MM.1S (cell line): Measurements from ENCODE around the gene SEC24C.

Experiments used
- DNase-seq: peaks from one replicate; pipeline ENCODE4 v3.0.0-alpha.2; 2015
- H2AFZ ChIP-seq: fragments of 300-600 bp; sonication (generic); 2 replicates; pipeline ENCODE4 v1.6.0; 2016; ENCODE audit warnings: antibody characterized with exemption, low read length
- H3F3A ChIP-seq: fragments of 300-600 bp; sonication (generic); 2 replicates; pipeline ENCODE4 v1.6.1; 2016; ENCODE audit warnings: mild to moderate bottlenecking, antibody characterized with exemption, low read length, moderate library complexity, mixed read lengths; ENCODE audit not compliant: insufficient read depth
- H3K27ac ChIP-seq: fragments of 300-600 bp; sonication (generic); 2 replicates; pipeline ENCODE4 v1.5.1; 2016; ENCODE audit warnings: mild to moderate bottlenecking, low read length
- H3K27me3 ChIP-seq: fragments of 300-600 bp; sonication (generic); replicated peaks from 2 replicates; pipeline ENCODE4 v1.6.0; 2016; ENCODE audit warnings: low read length; ENCODE audit not compliant: insufficient read depth
- H3K36me3 ChIP-seq: fragments of 300-600 bp; sonication (generic); replicated peaks from 2 replicates; pipeline ENCODE4 v1.6.1; 2016; ENCODE audit warnings: mild to moderate bottlenecking, low read length, mixed read lengths; ENCODE audit not compliant: insufficient read depth
- H3K4me1 ChIP-seq: fragments of 300-600 bp; sonication (generic); 2 replicates; pipeline ENCODE4 v1.6.1; 2016; ENCODE audit warnings: low read length, mixed read lengths
- H3K4me2 ChIP-seq: fragments of 300-600 bp; sonication (generic); 2 replicates; pipeline ENCODE4 v1.6.0; 2016; ENCODE audit warnings: low read depth, low read length
- H3K4me3 ChIP-seq: fragments of 300-600 bp; sonication (generic); 2 replicates; pipeline ENCODE4 v1.5.1; 2016; ENCODE audit warnings: low read length, mixed read lengths
- H3K79me2 ChIP-seq: fragments of 300-600 bp; sonication (generic); 2 replicates; pipeline ENCODE4 v1.6.1; 2016; ENCODE audit warnings: mixed run types, low read length, mixed read lengths
- H3K9ac ChIP-seq: fragments of 300-600 bp; sonication (generic); 2 replicates; pipeline ENCODE4 v1.6.1; 2016; ENCODE audit warnings: low read length, mixed read lengths
- H3K9me2 ChIP-seq: fragments of 300-600 bp; sonication (generic); replicated peaks from 2 replicates; pipeline ENCODE4 v1.6.1; 2016; ENCODE audit warnings: mild to moderate bottlenecking, low read length, mixed read lengths; ENCODE audit not compliant: insufficient read depth
- H3K9me3 ChIP-seq: fragments of 300-600 bp; sonication (generic); replicated peaks from 2 replicates; pipeline ENCODE4 v1.6.1; 2016; ENCODE audit warnings: mild to moderate bottlenecking, low read length, mixed read lengths; ENCODE audit not compliant: insufficient read depth
- H4K20me1 ChIP-seq: fragments of 300-600 bp; sonication (generic); 2 replicates; pipeline ENCODE4 v1.6.1; 2016; ENCODE audit warnings: mild to moderate bottlenecking, low read length, moderate library complexity, mixed read lengths; ENCODE audit not compliant: insufficient read depth
- EZH2 ChIP-seq: fragments of 300-600 bp; sonication (generic); optimal IDR thresholded peaks from 2 replicates; pipeline ENCODE3; 2017; ENCODE audit warnings: low read depth, mild to moderate bottlenecking, antibody characterized with exemption, low read length, mixed read lengths
- EZH2phosphoT487 ChIP-seq: fragments of 300-600 bp; sonication (generic); IDR thresholded peaks from 2 replicates; pipeline ENCODE4 v1.6.1; 2018; ENCODE audit warnings: antibody characterized with exemption, low read length
- TF ChIP-seq, protein P1 (sequence below): fragments of 300-600 bp; sonication (generic); IDR thresholded peaks from 2 replicates; pipeline ENCODE4 v1.5.1; 2016; ENCODE audit warnings: antibody characterized with exemption, low read length, mixed read lengths

Gene SEC24C

DNA sequence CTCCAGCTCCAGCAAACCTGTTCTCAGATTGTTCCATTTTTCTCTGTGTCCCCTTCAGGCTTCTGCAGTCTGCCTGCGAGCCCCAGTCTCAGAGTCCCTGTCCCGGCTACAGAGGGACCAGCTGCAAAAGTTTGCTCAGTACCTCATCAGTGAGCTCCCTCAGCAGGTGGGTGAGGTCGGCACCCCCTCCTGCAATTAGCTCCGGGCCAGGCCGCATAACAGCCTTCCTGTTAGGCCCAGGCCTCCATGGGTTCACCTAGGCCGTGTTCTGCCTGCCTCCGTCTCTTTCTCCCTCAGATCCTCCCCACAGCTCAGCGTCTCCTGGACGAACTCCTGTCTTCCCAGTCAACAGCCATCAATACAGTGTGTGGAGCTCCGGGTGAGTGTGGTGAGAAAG is 45.5 kb downstream of the SEC24C start:
- H3K79me2 ChIP-seq, result peaks cover 27% of the 10 kb centered on the region
- H2AFZ ChIP-seq, result no peak overlapping the region
- TF ChIP-seq, protein P1, sequence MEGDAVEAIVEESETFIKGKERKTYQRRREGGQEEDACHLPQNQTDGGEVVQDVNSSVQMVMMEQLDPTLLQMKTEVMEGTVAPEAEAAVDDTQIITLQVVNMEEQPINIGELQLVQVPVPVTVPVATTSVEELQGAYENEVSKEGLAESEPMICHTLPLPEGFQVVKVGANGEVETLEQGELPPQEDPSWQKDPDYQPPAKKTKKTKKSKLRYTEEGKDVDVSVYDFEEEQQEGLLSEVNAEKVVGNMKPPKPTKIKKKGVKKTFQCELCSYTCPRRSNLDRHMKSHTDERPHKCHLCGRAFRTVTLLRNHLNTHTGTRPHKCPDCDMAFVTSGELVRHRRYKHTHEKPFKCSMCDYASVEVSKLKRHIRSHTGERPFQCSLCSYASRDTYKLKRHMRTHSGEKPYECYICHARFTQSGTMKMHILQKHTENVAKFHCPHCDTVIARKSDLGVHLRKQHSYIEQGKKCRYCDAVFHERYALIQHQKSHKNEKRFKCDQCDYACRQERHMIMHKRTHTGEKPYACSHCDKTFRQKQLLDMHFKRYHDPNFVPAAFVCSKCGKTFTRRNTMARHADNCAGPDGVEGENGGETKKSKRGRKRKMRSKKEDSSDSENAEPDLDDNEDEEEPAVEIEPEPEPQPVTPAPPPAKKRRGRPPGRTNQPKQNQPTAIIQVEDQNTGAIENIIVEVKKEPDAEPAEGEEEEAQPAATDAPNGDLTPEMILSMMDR, result no peak
- TF ChIP-seq EZH2phosphoT487 (no peak), EZH2 (no peak)
- no peak overlapping the region for H3K9ac ChIP-seq
- H3K9me3 ChIP-seq, result no peaks in the 10 kb centered on the region
- H4K20me1 ChIP-seq, result peaks cover 2% of the 10 kb centered on the region; the same call in 1 of the 2 replicates
- H3K27me3 ChIP-seq, result no peaks in the 10 kb centered on the region
- H3K9me2 ChIP-seq, result no peaks in the 10 kb centered on the region
- no peaks in the 10 kb centered on the region; the same call in 1 of the 2 replicates for H3K36me3 ChIP-seq
- H3K27ac ChIP-seq, result no peak overlapping the region
- DNase-seq, result no peak
- no peak overlapping the region for H3K4me3 ChIP-seq
- peaks cover 4% of the 10 kb centered on the region for H3F3A ChIP-seq
- no peak overlapping the region for H3K4me2 ChIP-seq
- H3K4me1 ChIP-seq, result no peaks in the 10 kb centered on the region

DNA sequence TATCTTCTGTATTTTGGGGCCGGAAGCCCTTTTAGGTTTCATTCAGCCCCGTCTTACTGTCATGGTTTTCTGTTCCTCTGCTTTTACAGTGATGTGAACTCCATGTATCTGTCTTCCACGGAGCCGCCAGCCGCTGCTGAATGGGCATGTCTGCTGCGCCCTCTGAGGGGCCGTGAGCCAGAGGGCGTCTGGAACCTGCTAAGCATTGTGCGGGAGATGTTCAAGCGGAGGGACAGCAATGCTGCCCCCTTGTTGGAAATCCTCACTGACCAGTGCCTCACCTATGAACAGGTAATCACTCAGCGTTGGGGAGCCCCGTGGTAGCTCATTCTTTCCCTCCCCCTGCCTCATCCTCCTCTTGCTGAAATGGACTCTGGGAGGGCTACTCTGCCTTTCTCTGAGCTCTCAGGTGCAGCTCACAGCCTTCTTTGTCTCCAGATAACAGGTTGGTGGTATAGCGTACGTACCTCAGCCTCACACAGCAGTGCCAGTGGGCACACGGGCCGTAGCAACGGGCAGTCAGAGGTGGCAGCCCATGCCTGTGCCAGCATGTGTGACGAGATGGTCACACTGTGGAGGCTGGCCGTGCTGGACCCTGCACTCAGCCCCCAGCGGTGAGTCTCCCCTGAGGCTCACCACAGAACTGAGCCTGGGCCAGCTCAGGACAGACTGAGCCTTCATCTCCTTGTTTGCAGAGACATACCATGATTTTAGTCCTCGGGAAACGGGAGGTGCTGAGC is 46.9 kb downstream of the SEC24C start:
- no peaks in the 10 kb centered on the region; the same call in 1 of the 2 replicates for H3K36me3 ChIP-seq
- H3K4me3 ChIP-seq, result no peak overlapping the region
- H2AFZ ChIP-seq, result no peak overlapping the region
- H3K9me2 ChIP-seq, result no peaks in the 10 kb centered on the region
- peaks cover 2% of the 10 kb centered on the region; the same call in 1 of the 2 replicates for H4K20me1 ChIP-seq
- peaks cover 24% of the 10 kb centered on the region for H3K79me2 ChIP-seq
- no peak for DNase-seq
- TF ChIP-seq EZH2 (no peak), EZH2phosphoT487 (no peak)
- TF ChIP-seq, protein P1, result no peak
- H3K27me3 ChIP-seq, result no peaks in the 10 kb centered on the region
- H3K4me1 ChIP-seq, result no peaks in the 10 kb centered on the region
- no peak overlapping the region for H3K27ac ChIP-seq
- no peak overlapping the region for H3K4me2 ChIP-seq
- H3K9me3 ChIP-seq, result no peaks in the 10 kb centered on the region
- no peak overlapping the region for H3K9ac ChIP-seq
- H3F3A ChIP-seq, result peaks cover 4% of the 10 kb centered on the region

DNA sequence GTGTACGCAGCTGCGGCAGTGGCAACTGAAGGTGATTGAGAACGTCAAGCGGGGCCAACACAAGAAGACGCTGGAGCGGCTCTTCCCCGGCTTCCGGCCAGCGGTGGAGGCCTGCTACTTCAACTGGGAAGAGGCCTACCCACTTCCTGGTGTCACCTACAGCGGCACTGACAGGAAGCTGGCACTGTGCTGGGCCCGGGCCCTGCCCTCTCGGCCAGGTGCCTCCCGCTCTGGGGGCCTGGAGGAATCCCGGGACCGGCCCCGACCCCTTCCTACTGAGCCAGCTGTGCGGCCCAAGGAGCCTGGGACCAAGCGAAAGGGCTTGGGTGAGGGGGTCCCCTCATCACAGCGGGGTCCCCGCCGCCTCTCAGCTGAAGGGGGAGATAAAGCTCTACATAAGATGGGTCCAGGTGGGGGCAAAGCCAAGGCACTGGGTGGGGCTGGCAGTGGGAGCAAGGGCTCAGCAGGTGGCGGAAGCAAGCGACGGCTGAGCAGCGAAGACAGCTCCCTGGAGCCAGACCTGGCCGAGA is 47.8 kb downstream of the SEC24C start:
- H3K9ac ChIP-seq, result no peak overlapping the region
- peaks cover 16% of the 10 kb centered on the region for H3K79me2 ChIP-seq
- H3K4me2 ChIP-seq, result no peak overlapping the region
- H3K4me1 ChIP-seq, result no peaks in the 10 kb centered on the region
- no peaks in the 10 kb centered on the region for H3K27me3 ChIP-seq
- H4K20me1 ChIP-seq, result peaks cover 2% of the 10 kb centered on the region; the same call in 1 of the 2 replicates
- no peak for DNase-seq
- no peak overlapping the region for H2AFZ ChIP-seq
- TF ChIP-seq, protein P1, result no peak
- TF ChIP-seq EZH2 (no peak), EZH2phosphoT487 (no peak)
- no peaks in the 10 kb centered on the region for H3K9me3 ChIP-seq
- H3K36me3 ChIP-seq, result no peaks in the 10 kb centered on the region; the same call in 1 of the 2 replicates
- H3F3A ChIP-seq, result no peaks in the 10 kb centered on the region
- H3K27ac ChIP-seq, result no peak overlapping the region
- no peak overlapping the region for H3K4me3 ChIP-seq
- H3K9me2 ChIP-seq, result no peaks in the 10 kb centered on the region
